ENCODE data around the gene ARHGEF4.

The ARHGEF4 gene

GRCh38 chr2:130928385-130928784 lies 91.7 kb downstream of the ARHGEF4 start:
- no peak for TF ChIP-seq CTCF (IDR thresholded peaks at IDR 0.05)

DNA sequence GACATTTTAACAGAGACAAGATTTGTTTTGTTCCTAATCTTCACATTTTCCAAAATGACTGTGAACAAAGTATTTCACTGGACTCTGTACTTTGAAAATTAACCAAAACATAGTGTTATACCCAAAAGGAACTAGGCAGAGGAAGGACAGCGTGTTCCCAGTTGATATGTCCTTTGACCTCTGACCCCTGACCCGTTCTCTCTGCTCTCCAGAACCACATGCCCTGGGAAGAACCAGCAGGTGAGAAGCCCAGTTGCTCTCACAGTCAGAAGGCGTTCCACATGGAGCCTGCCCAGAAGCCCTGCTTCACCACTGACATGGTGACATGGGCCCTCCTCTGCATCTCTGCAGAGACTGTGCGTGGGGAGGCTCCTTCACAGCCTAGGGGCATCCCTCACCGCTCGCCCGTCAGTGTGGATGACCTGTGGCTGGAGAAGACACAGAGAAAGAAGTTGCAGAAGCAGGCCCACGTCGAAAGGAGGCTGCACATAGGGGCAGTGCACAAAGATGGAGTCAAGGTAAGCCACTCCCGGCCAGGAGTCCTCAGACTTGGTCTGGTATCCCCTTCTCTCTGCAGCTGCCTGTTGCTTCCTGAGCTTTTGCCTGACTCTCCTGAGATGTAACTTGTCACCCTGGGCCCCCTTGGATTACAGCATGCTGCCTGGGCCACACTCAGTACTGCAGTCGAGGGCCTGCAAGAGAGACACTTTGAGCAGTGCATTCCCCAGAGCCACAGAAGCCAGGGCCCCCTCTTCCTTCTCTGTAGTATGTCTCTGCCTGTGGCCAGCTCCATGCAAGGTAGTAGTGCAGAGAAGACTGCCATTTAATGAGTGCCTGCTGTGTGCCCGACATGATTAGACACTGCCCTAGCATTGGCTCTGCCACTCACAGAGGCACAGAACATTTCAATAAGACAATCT lies 94.3 kb downstream of the ARHGEF4 start:
- no peak for TF ChIP-seq CTCF (IDR thresholded peaks at IDR 0.05)

- TF ChIP-seq CTCF (IDR thresholded peaks at IDR 0.05): no peak
Observed at GRCh38 chr2:130933501-130933900, 96.8 kb downstream of the ARHGEF4 start.

GRCh38 chr2:130936451-130936850 lies 99.7 kb downstream of the ARHGEF4 start:
- no peak for TF ChIP-seq CTCF (IDR thresholded peaks at IDR 0.05)

- no peak for TF ChIP-seq CTCF (IDR thresholded peaks at IDR 0.05)
Observed at GRCh38 chr2:130947967-130948366, 111.3 kb downstream of the ARHGEF4 start.

- no peak for TF ChIP-seq CTCF (IDR thresholded peaks at IDR 0.05)
Observed at GRCh38 chr2:130949954-130950353, 113.2 kb downstream of the ARHGEF4 start.

- TF ChIP-seq CTCF (IDR thresholded peaks at IDR 0.05): no peak
Observed at GRCh38 chr2:130951018-130951417, 114.3 kb downstream of the ARHGEF4 start.

Data from LNCAP (cell line).